Karpas-422 (cell line): Measurements from ENCODE around the gene CTSO. TPM values are rescaled to one million over a fixed set of nuclear protein-coding genes. Genes with fewer than 3 reads are reported as not detected.

Source experiments
- DNase-seq: peaks from one replicate; pipeline ENCODE4 v3.0.0-alpha.2; 2015
- H2AFZ ChIP-seq: fragments of 200-600 bp; sonication (generic); 2 replicates; pipeline ENCODE4 v1.6.1; 2014; ENCODE audit warnings: antibody characterized with exemption, low read length, mixed read lengths
- H3K27ac ChIP-seq: fragments of 200-600 bp; sonication (generic); 2 replicates; pipeline ENCODE4 v1.5.1; 2014; ENCODE audit warnings: mild to moderate bottlenecking, low read length, moderate library complexity
- H3K27me3 ChIP-seq: fragments of 200-600 bp; sonication (generic); 2 replicates; pipeline ENCODE4 v1.6.1; 2014; ENCODE audit warnings: low read length, mixed read lengths
- H3K36me3 ChIP-seq: fragments of 200-600 bp; sonication (generic); 2 replicates; pipeline ENCODE4 v1.6.1; 2014; ENCODE audit warnings: low read length, mixed read lengths; ENCODE audit not compliant: insufficient read depth
- H3K4me1 ChIP-seq: fragments of 200-600 bp; sonication (generic); 2 replicates; pipeline ENCODE4 v1.6.1; 2014; ENCODE audit warnings: mild to moderate bottlenecking, low read length, mixed read lengths
- H3K4me2 ChIP-seq: fragments of 200-600 bp; sonication (generic); 2 replicates; pipeline ENCODE4 v1.6.1; 2014; ENCODE audit warnings: low read length, low read depth, mild to moderate bottlenecking; ENCODE audit not compliant: poor library complexity, severe bottlenecking
- H3K4me3 ChIP-seq: fragments of 200-600 bp; sonication (generic); 2 replicates; pipeline ENCODE4 v1.5.1; 2014; ENCODE audit warnings: mild to moderate bottlenecking, antibody characterized with exemption, low read length, mixed read lengths
- H3K79me2 ChIP-seq: fragments of 200-600 bp; sonication (generic); 2 replicates; pipeline ENCODE4 v1.6.1; 2014; ENCODE audit warnings: mild to moderate bottlenecking, low read length, mixed read lengths
- H3K9ac ChIP-seq: fragments of 200-600 bp; sonication (generic); 2 replicates; pipeline ENCODE4 v1.6.0; 2014; ENCODE audit warnings: low read length
- H3K9me2 ChIP-seq: fragments of 200-600 bp; sonication (generic), shearing (Covaris generic); replicated peaks from 2 replicates; pipeline ENCODE4 v1.6.0; 2014; ENCODE audit warnings: mild to moderate bottlenecking, low read length, moderate library complexity; ENCODE audit not compliant: insufficient read depth
- H3K9me3 ChIP-seq: fragments of 300-700, 200-600 bp; sonication (generic); 2 replicates; pipeline ENCODE4 v1.6.1; 2014; ENCODE audit warnings: low read length, mixed read lengths
- H4K20me1 ChIP-seq: fragments of 200-600 bp; sonication (generic); 2 replicates; pipeline ENCODE4 v1.6.1; 2014; ENCODE audit warnings: mild to moderate bottlenecking, antibody characterized with exemption, low read length, low read depth; ENCODE audit not compliant: insufficient read depth
- total RNA-seq: library from RNA; depleted of rRNA; stranded (reverse); fragments of >200 nt; shearing (Covaris generic); gene quantifications from 2 replicates; pipeline ENCODE4 v1.2.3, GENCODE V29; 2014; ENCODE audit warnings: low replicate concordance

CTSO gene
- total RNA-seq, 1 experiment from 2014 or later: 18.9 TPM

- no peak overlapping the region for H2AFZ ChIP-seq
- H3K36me3 ChIP-seq: no peaks in the 10 kb centered on the region
- no peak overlapping the region for H3K27ac ChIP-seq
- no peaks in the 10 kb centered on the region for H4K20me1 ChIP-seq
- no peak overlapping the region for H3K4me2 ChIP-seq
- H3K9me2 ChIP-seq: no peaks in the 10 kb centered on the region
- H3K4me1 ChIP-seq: peaks cover 5% of the 10 kb centered on the region; the same call in 1 of the 2 replicates
- no peaks in the 10 kb centered on the region; the same call in 1 of the 2 replicates for H3K27me3 ChIP-seq
- H3K9me3 ChIP-seq: no peaks in the 10 kb centered on the region
- no peak overlapping the region for H3K9ac ChIP-seq
- no peak for DNase-seq
- no peaks in the 10 kb centered on the region for H3K79me2 ChIP-seq
- no peak overlapping the region for H3K4me3 ChIP-seq
Measured at GRCh38 chr4:155962767-155963166, 9.1 kb upstream of the CTSO start.

DNA sequence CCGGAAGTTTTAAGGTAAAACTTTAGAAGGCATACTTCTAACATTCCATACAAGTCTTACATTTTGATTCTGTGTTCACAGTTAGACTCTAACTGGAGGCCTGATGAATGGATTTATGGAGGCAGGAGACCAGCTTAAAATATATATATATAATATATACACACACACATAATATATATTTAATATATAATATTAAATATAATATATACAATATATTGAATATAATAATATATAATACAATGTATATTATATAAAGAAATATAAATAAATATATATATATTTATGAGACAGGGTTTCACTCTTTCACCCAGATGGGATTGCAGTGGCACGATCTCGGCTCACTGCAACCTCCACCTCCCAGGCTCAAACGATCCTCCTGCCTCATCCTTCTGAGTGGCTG, 7.9 kb upstream of the CTSO start:
- H3K36me3 ChIP-seq: no peaks in the 10 kb centered on the region
- H3K27ac ChIP-seq: no peak overlapping the region
- H3K79me2 ChIP-seq: no peaks in the 10 kb centered on the region
- H3K9me2 ChIP-seq: no peaks in the 10 kb centered on the region
- no peaks in the 10 kb centered on the region; the same call in 1 of the 2 replicates for H3K27me3 ChIP-seq
- no peak overlapping the region for H3K4me2 ChIP-seq
- H3K4me1 ChIP-seq: peaks cover 5% of the 10 kb centered on the region; the same call in 1 of the 2 replicates
- no peaks in the 10 kb centered on the region for H3K9me3 ChIP-seq
- no peak for DNase-seq
- H3K9ac ChIP-seq: no peak overlapping the region
- H3K4me3 ChIP-seq: no peak overlapping the region
- H4K20me1 ChIP-seq: no peaks in the 10 kb centered on the region
- no peak overlapping the region for H2AFZ ChIP-seq

GRCh38 chr4:155960522-155960921, 6.9 kb upstream of the CTSO start:
- DNase-seq: no peak
- Histone ChIP-seq H3K27ac (no peak overlapping the region), H3K4me3 (no peak overlapping the region), H3K9me3 (no peaks in the 10 kb centered on the region), H3K27me3 (no peaks in the 10 kb centered on the region; the same call in 1 of the 2 replicates), H3K9ac (no peak overlapping the region), H4K20me1 (no peaks in the 10 kb centered on the region), H3K9me2 (no peaks in the 10 kb centered on the region), H3K79me2 (no peaks in the 10 kb centered on the region), H3K4me2 (no peak overlapping the region), H3K36me3 (no peaks in the 10 kb centered on the region), H2AFZ (no peak overlapping the region), H3K4me1 (peaks cover 5% of the 10 kb centered on the region; the same call in 1 of the 2 replicates)

- Histone ChIP-seq H3K4me1 (peaks cover 5% of the 10 kb centered on the region), H3K27me3 (no peaks in the 10 kb centered on the region; the same call in 1 of the 2 replicates), H3K27ac (no peak overlapping the region), H3K36me3 (no peaks in the 10 kb centered on the region), H3K9ac (no peak overlapping the region), H2AFZ (no peak overlapping the region), H3K9me2 (no peaks in the 10 kb centered on the region), H4K20me1 (no peaks in the 10 kb centered on the region), H3K79me2 (no peaks in the 10 kb centered on the region), H3K4me2 (no peak overlapping the region), H3K9me3 (no peaks in the 10 kb centered on the region), H3K4me3 (no peak overlapping the region)
- no peak for DNase-seq
Measured at GRCh38 chr4:155959417-155959816, 5.8 kb upstream of the CTSO start.

- no peaks in the 10 kb centered on the region for H3K79me2 ChIP-seq
- H3K9me3 ChIP-seq: no peaks in the 10 kb centered on the region
- DNase-seq: no peak
- no peaks in the 10 kb centered on the region for H3K36me3 ChIP-seq
- no peaks in the 10 kb centered on the region for H4K20me1 ChIP-seq
- H2AFZ ChIP-seq: 0 out of 2 replicates have a peak overlapping the region, but pooled peaks have one; percentile 6
- no peak overlapping the region for H3K4me2 ChIP-seq
- no peaks in the 10 kb centered on the region for H3K9me2 ChIP-seq
- H3K4me3 ChIP-seq: no peak overlapping the region
- peaks cover 17% of the 10 kb centered on the region for H3K4me1 ChIP-seq
- H3K9ac ChIP-seq: no peak overlapping the region
- H3K27me3 ChIP-seq: no peaks in the 10 kb centered on the region; the same call in 1 of the 2 replicates
- no peak overlapping the region for H3K27ac ChIP-seq
Measured at GRCh38 chr4:155956461-155956860, 2.8 kb upstream of the CTSO start.

DNA sequence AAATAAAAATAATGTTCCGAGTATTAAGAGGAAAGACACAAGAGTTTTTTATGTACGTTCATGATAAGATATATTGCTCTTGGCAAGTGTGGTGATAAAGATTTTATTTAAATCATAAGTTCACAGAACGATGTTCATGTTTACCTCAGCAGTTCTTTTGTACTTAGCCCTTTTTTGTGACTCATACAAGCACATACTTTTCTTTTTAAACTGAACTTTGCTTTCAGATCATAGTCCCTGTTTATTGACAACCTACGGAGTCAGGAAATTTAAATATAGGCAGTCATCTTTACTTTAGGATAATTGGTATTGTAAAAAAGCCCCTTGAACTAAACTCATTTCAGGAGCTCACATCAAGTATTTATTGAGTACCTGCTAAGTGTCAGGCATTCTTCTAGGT, 1.3 kb upstream of the CTSO start:
- H3K27ac ChIP-seq: no peak overlapping the region
- H2AFZ ChIP-seq: no peak overlapping the region

DNA sequence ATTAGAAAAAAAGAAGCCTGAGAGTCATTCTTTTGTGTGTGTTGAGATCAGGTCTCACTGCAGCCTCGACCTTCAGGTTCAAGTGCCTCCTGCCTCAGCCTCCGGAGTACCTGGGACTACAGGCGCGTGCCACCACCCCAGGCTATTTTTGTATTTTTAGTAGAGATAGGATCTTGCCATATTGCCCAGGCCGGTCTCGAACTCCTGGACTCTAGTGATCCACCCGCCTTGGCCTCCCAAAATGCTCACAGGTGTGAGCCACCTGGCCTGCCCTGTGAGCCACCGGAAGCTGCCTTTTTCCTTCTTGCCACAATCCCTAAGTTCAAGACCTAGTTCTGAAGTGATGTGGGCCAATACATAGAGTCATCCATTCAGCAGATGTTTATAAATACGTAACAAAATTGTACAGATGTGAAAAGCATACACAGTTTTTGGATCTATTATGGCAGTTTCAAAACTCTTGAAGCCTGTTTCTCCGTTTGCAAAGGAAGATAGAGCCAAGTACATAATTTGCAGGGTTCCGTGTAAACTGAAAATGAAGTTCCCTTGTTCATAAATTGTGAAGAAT, 536 bp upstream of the CTSO start:
- H3K9me3 ChIP-seq: no peaks in the 10 kb centered on the region
- H2AFZ ChIP-seq: peak overlapping the region; percentile 59
- H3K27me3 ChIP-seq: no peaks in the 10 kb centered on the region
- H3K36me3 ChIP-seq: no peaks in the 10 kb centered on the region
- H3K9me2 ChIP-seq: no peaks in the 10 kb centered on the region
- peak overlapping the region; percentile 76 for H3K9ac ChIP-seq
- DNase-seq: no peak
- no peaks in the 10 kb centered on the region for H4K20me1 ChIP-seq
- peak overlapping the region; percentile 78 for H3K27ac ChIP-seq
- H3K4me3 ChIP-seq: peak overlapping the region; percentile 68
- no peaks in the 10 kb centered on the region for H3K79me2 ChIP-seq
- peaks cover 17% of the 10 kb centered on the region for H3K4me1 ChIP-seq
- H3K4me2 ChIP-seq: peak overlapping the region; percentile 76

More for the DNA sequence above, 1.3 kb upstream of the CTSO start:
- no peaks in the 10 kb centered on the region for H3K9me2 ChIP-seq
- no peaks in the 10 kb centered on the region for H3K9me3 ChIP-seq
- H3K36me3 ChIP-seq: no peaks in the 10 kb centered on the region
- DNase-seq: no peak
- no peaks in the 10 kb centered on the region for H4K20me1 ChIP-seq
- no peak overlapping the region for H3K9ac ChIP-seq
- H3K27me3 ChIP-seq: no peaks in the 10 kb centered on the region; the same call in 1 of the 2 replicates
- peaks cover 17% of the 10 kb centered on the region for H3K4me1 ChIP-seq
- H3K79me2 ChIP-seq: no peaks in the 10 kb centered on the region
- no peak overlapping the region for H3K4me2 ChIP-seq
- H3K4me3 ChIP-seq: no peak overlapping the region

GRCh38 chr4:155952501-155952901, 1.2 kb downstream of the CTSO start:
- Histone ChIP-seq H3K27me3 (no peaks in the 10 kb centered on the region), H3K4me2 (peak overlapping the region; percentile 76), H3K9ac (peak overlapping the region; percentile 50), H3K27ac (no peak overlapping the region), H3K9me3 (no peaks in the 10 kb centered on the region), H4K20me1 (no peaks in the 10 kb centered on the region), H3K4me1 (peaks cover 13% of the 10 kb centered on the region), H2AFZ (peak overlapping the region; percentile 22; the same call in 1 of the 2 replicates), H3K79me2 (no peaks in the 10 kb centered on the region), H3K36me3 (no peaks in the 10 kb centered on the region), H3K4me3 (peak overlapping the region; percentile 54; the same call in 1 of the 2 replicates), H3K9me2 (no peaks in the 10 kb centered on the region)
- no peak for DNase-seq
